PC-3 (cell line): ENCODE results near the gene UBA5.

ENCODE experiments used
- CTCF ChIP-seq: fragments of 300-600 bp; sonication (generic); conservative IDR thresholded peaks from 2 replicates; pipeline ENCODE4 v1.5.1; 2017; ENCODE audit warnings: antibody characterized with exemption, low read depth, mild to moderate bottlenecking, low read length
- EZH2 ChIP-seq: fragments of 300-600 bp; sonication (generic); IDR thresholded peaks from one replicate; pipeline ENCODE4 v1.6.1; 2017; ENCODE audit warnings: antibody characterized with exemption, mild to moderate bottlenecking, low read length; ENCODE audit not compliant: unreplicated experiment

- TF ChIP-seq CTCF (no peak), EZH2 (no peak)
Observed at GRCh38 chr3:132720228-132720627, 60.1 kb downstream of the UBA5 start.
